Mesendoderm (in vitro differentiated cells): Measurements from ENCODE around the gene RSU1.

ENCODE experiments used
- DNase-seq: peaks from one replicate; pipeline ENCODE4 v3.0.0; 2013
- H2AK5ac ChIP-seq: 2 replicates; pipeline ENCODE4 v1.6.1; 2013; ENCODE audit warnings: low read length, inconsistent platforms
- H2BK120ac ChIP-seq: 2 replicates; pipeline ENCODE4 v1.6.1; 2013; ENCODE audit warnings: low read depth, mild to moderate bottlenecking, low read length, moderate library complexity, mixed read lengths
- H2BK15ac ChIP-seq: replicated peaks from 2 replicates; pipeline ENCODE4 v1.6.1; 2013; ENCODE audit warnings: low read depth, mild to moderate bottlenecking, moderate library complexity
- H2BK5ac ChIP-seq: 2 replicates; pipeline ENCODE4 v1.6.1; 2013; ENCODE audit warnings: low read length, inconsistent platforms
- H3K18ac ChIP-seq: 2 replicates; pipeline ENCODE4 v1.6.1; 2013; ENCODE audit warnings: mild to moderate bottlenecking, low read length, mixed read lengths
- H3K23ac ChIP-seq: one replicate; pipeline ENCODE4 v1.6.1; 2013; ENCODE audit warnings: low read length
- H3K27ac ChIP-seq: 2 replicates; pipeline ENCODE4 v1.5.1; 2013; ENCODE audit warnings: low read depth, mild to moderate bottlenecking, inconsistent platforms, low read length, moderate library complexity
- H3K27me3 ChIP-seq: 2 replicates; pipeline ENCODE4 v1.6.1; 2013; ENCODE audit warnings: low read length, control low read depth, mild to moderate bottlenecking, inconsistent platforms; ENCODE audit not compliant: insufficient read depth, poor library complexity
- H3K36me3 ChIP-seq: 2 replicates; pipeline ENCODE4 v1.6.1; 2013; ENCODE audit warnings: low read length, inconsistent platforms; ENCODE audit not compliant: control insufficient read depth, insufficient read depth
- H3K4ac ChIP-seq: one replicate; pipeline ENCODE4 v1.6.1; 2013; ENCODE audit warnings: low read depth, mild to moderate bottlenecking, low read length, moderate library complexity
- H3K4me1 ChIP-seq: 2 replicates; pipeline ENCODE4 v1.6.1; 2013; ENCODE audit warnings: low read depth, low read length, inconsistent platforms; ENCODE audit not compliant: control insufficient read depth
- H3K4me2 ChIP-seq: 2 replicates; pipeline ENCODE4 v1.6.1; 2013; ENCODE audit warnings: low read length
- H3K4me3 ChIP-seq: 2 replicates; pipeline ENCODE4 v1.5.1; 2013; ENCODE audit warnings: mild to moderate bottlenecking, low read length
- H3K56ac ChIP-seq: one replicate; pipeline ENCODE4 v1.6.1; 2013; ENCODE audit warnings: low read length
- H3K79me1 ChIP-seq: 2 replicates; pipeline ENCODE4 v1.6.1; 2013; ENCODE audit warnings: low read length, inconsistent platforms
- H3K79me2 ChIP-seq: 2 replicates; pipeline ENCODE4 v1.6.1; 2013; ENCODE audit warnings: mild to moderate bottlenecking, low read length; ENCODE audit not compliant: control insufficient read depth, insufficient read depth
- H3K9ac ChIP-seq: 2 replicates; pipeline ENCODE4 v1.6.1; 2013; ENCODE audit warnings: low read length, inconsistent platforms
- H4K5ac ChIP-seq: one replicate; pipeline ENCODE4 v1.6.1; 2013; ENCODE audit warnings: low read length
- H4K8ac ChIP-seq: one replicate; pipeline ENCODE4 v1.6.1; 2013; ENCODE audit warnings: low read depth, mild to moderate bottlenecking, control low read depth, low read length, moderate library complexity
- WGBS: extraction: QIAGEN DNeasy Blood & Tissue Kit; methylation state at CpG from one replicate; pipeline ENCODE4 v1.1.7; 2013; ENCODE audit warnings: low lambda C conversion rate, missing lambda C conversion rate; ENCODE audit not compliant: insufficient coverage; ENCODE audit errors: extremely low coverage; 5-methylcytosine and 5-hydroxymethylcytosine counted together

RSU1 gene

GRCh38 chr10:16816171-16816570, 1.1 kb downstream of the RSU1 start:
- peaks cover 13% of the 10 kb centered on the region for H3K79me2 ChIP-seq
- no peak overlapping the region for H3K23ac ChIP-seq
- H3K4me3 ChIP-seq = no peak overlapping the region
- H3K56ac ChIP-seq = no peak overlapping the region
- no peak overlapping the region for H3K18ac ChIP-seq
- H4K8ac ChIP-seq = no peak overlapping the region
- H4K5ac ChIP-seq = no peak overlapping the region
- H2BK120ac ChIP-seq = no peak overlapping the region
- H3K27ac ChIP-seq = no peak overlapping the region
- H3K4me2 ChIP-seq = no peak overlapping the region
- H3K4ac ChIP-seq = no peak overlapping the region
- DNase-seq = peak; percentile 12
- H2AK5ac ChIP-seq = no peak overlapping the region
- WGBS = no CpG with 5 or more reads among the region's 4 CpGs
- peak overlapping the region; percentile 95 for H3K9ac ChIP-seq
- H3K27me3 ChIP-seq = no peaks in the 10 kb centered on the region
- peaks cover 16% of the 10 kb centered on the region for H3K79me1 ChIP-seq
- no peak overlapping the region for H2BK15ac ChIP-seq
- peaks cover 1% of the 10 kb centered on the region for H3K4me1 ChIP-seq
- H2BK5ac ChIP-seq = no peak overlapping the region
- H3K36me3 ChIP-seq = no peaks in the 10 kb centered on the region

GRCh38 chr10:16814012-16814411, 3.2 kb downstream of the RSU1 start:
- Histone ChIP-seq H4K5ac (no peak overlapping the region), H3K18ac (no peak overlapping the region), H3K4me2 (no peak overlapping the region), H3K9ac (no peak overlapping the region), H3K27me3 (no peaks in the 10 kb centered on the region), H2AK5ac (no peak overlapping the region), H3K79me1 (peaks cover 19% of the 10 kb centered on the region), H2BK15ac (no peak overlapping the region), H4K8ac (no peak overlapping the region), H3K23ac (no peak overlapping the region), H2BK5ac (no peak overlapping the region), H3K36me3 (no peaks in the 10 kb centered on the region), H3K56ac (no peak overlapping the region), H3K27ac (no peak overlapping the region), H3K4me1 (peaks cover 1% of the 10 kb centered on the region), H2BK120ac (no peak overlapping the region), H3K4ac (no peak overlapping the region), H3K79me2 (peaks cover 16% of the 10 kb centered on the region), H3K4me3 (no peak overlapping the region)
- no CpG with 5 or more reads among the region's 3 CpGs for WGBS
- DNase-seq = no peak

GRCh38 chr10:16812676-16813075, 4.5 kb downstream of the RSU1 start:
- no peak for DNase-seq

GRCh38 chr10:16811765-16812164, 5.5 kb downstream of the RSU1 start:
- Histone ChIP-seq H3K56ac (no peak overlapping the region), H3K23ac (no peak overlapping the region), H3K18ac (no peak overlapping the region), H2AK5ac (no peak overlapping the region), H3K4me2 (no peak overlapping the region), H4K5ac (no peak overlapping the region), H3K4me3 (no peak overlapping the region), H2BK120ac (no peak overlapping the region), H2BK5ac (no peak overlapping the region), H3K27ac (no peak overlapping the region), H2BK15ac (no peak overlapping the region), H3K4me1 (peaks cover 1% of the 10 kb centered on the region), H4K8ac (no peak overlapping the region), H3K36me3 (no peaks in the 10 kb centered on the region), H3K79me1 (peaks cover 21% of the 10 kb centered on the region), H3K9ac (no peak overlapping the region), H3K4ac (no peak overlapping the region), H3K27me3 (no peaks in the 10 kb centered on the region), H3K79me2 (peaks cover 14% of the 10 kb centered on the region)
- DNase-seq = no peak
- WGBS = no CpG with 5 or more reads among the region's 6 CpGs

More at GRCh38 chr10:16812676-16813075, 4.5 kb downstream of the RSU1 start:
- no peaks in the 10 kb centered on the region for H3K36me3 ChIP-seq
- H3K27me3 ChIP-seq = no peaks in the 10 kb centered on the region
- H3K4me1 ChIP-seq = peaks cover 1% of the 10 kb centered on the region
- H3K79me1 ChIP-seq = peaks cover 21% of the 10 kb centered on the region
- H4K8ac ChIP-seq = no peak overlapping the region
- H3K4me3 ChIP-seq = no peak overlapping the region
- no peak overlapping the region for H3K23ac ChIP-seq
- no peak overlapping the region for H2AK5ac ChIP-seq
- no peak overlapping the region for H3K27ac ChIP-seq
- H4K5ac ChIP-seq = no peak overlapping the region
- no peak overlapping the region for H3K4me2 ChIP-seq
- no peak overlapping the region for H3K56ac ChIP-seq
- H2BK15ac ChIP-seq = no peak overlapping the region
- H3K18ac ChIP-seq = no peak overlapping the region
- no peak overlapping the region for H2BK120ac ChIP-seq
- no peak overlapping the region for H2BK5ac ChIP-seq
- no peak overlapping the region for H3K9ac ChIP-seq
- WGBS = no CpG with 5 or more reads among the region's 4 CpGs
- H3K79me2 ChIP-seq = peaks cover 16% of the 10 kb centered on the region
- no peak overlapping the region for H3K4ac ChIP-seq

- H3K23ac ChIP-seq = no peak overlapping the region
- H4K5ac ChIP-seq = no peak overlapping the region
- no peak overlapping the region for H3K18ac ChIP-seq
- WGBS = no CpG with 5 or more reads among the region's 3 CpGs
- H2BK5ac ChIP-seq = no peak overlapping the region
- no peak overlapping the region for H3K4me3 ChIP-seq
- no peak overlapping the region for H3K4me2 ChIP-seq
- peaks cover 18% of the 10 kb centered on the region for H3K79me1 ChIP-seq
- no peak overlapping the region for H3K9ac ChIP-seq
- H3K56ac ChIP-seq = no peak overlapping the region
- H3K4me1 ChIP-seq = no peaks in the 10 kb centered on the region
- H3K36me3 ChIP-seq = no peaks in the 10 kb centered on the region
- DNase-seq = no peak
- H2BK120ac ChIP-seq = no peak overlapping the region
- H2BK15ac ChIP-seq = no peak overlapping the region
- no peak overlapping the region for H4K8ac ChIP-seq
- H3K79me2 ChIP-seq = peaks cover 11% of the 10 kb centered on the region
- H3K27ac ChIP-seq = no peak overlapping the region
- no peak overlapping the region for H3K4ac ChIP-seq
- no peaks in the 10 kb centered on the region for H3K27me3 ChIP-seq
- H2AK5ac ChIP-seq = no peak overlapping the region
These were observed 5.9 kb downstream of the RSU1 start for GRCh38 chr10:16811292-16811691.

GRCh38 chr10:16809074-16809718, 8.0 kb downstream of the RSU1 start:
- Histone ChIP-seq H2BK120ac (no peak overlapping the region), H2AK5ac (no peak overlapping the region), H3K79me1 (peaks cover 12% of the 10 kb centered on the region), H3K4me3 (no peak overlapping the region), H4K8ac (no peak overlapping the region), H3K9ac (no peak overlapping the region), H3K4me2 (no peak overlapping the region), H3K4ac (no peak overlapping the region), H3K79me2 (peaks cover 8% of the 10 kb centered on the region), H2BK15ac (no peak overlapping the region), H3K56ac (no peak overlapping the region), H3K18ac (no peak overlapping the region), H3K27ac (no peak overlapping the region), H3K23ac (no peak overlapping the region), H2BK5ac (no peak overlapping the region), H3K4me1 (no peaks in the 10 kb centered on the region), H3K27me3 (no peaks in the 10 kb centered on the region), H3K36me3 (no peaks in the 10 kb centered on the region), H4K5ac (no peak overlapping the region)
- WGBS = no CpG with 5 or more reads among the region's 6 CpGs
- DNase-seq = peak; percentile 76
